Transverse colon (tissue), 4 donors: Measurements from ENCODE around the gene JPH3. TPM values are rescaled to one million over a fixed set of nuclear protein-coding genes. Genes with fewer than 3 reads are reported as not detected.
"Not testable (repeated sequence)": the region's sequence is repeated elsewhere in the genome, so short reads cannot be mapped to it uniquely, and the experiment has no call there.

Experiments
- DNase-seq: peaks from one replicate; pipeline ENCODE4 v3.0.0-alpha.2; 2019
- H3K27ac ChIP-seq, 4 donors: fragments of 200-600 bp; sonication (generic); 2 replicates each; pipeline ENCODE4 v1.5.1; 2016 to 2018; ENCODE audit warnings: inconsistent platforms in 4 of 4
- H3K27me3 ChIP-seq: fragments of 200-600 bp; sonication (generic); 2 replicates; pipeline ENCODE4 v1.5.1; 2017; ENCODE audit warnings: inconsistent platforms
- H3K36me3 ChIP-seq, 4 donors: fragments of 200-600 bp; sonication (generic); 2 replicates each; pipeline ENCODE4 v1.5.1; 2017 to 2019; ENCODE audit warnings: inconsistent platforms in 4 of 4
- H3K4me1 ChIP-seq, 4 donors: fragments of 200-600 bp; sonication (generic); 2 replicates each; pipeline ENCODE4 v1.5.1; 2017 to 2020; ENCODE audit warnings: inconsistent platforms in 4 of 4
- H3K4me3 ChIP-seq, 4 donors: fragments of 200-600 bp; sonication (generic); 1 replicate in 1 of 4; 2 replicates in 3 of 4; pipeline versions ENCODE4 v1.5.1 to v1.6.1; 2017 to 2019; ENCODE audit warnings: inconsistent platforms in 4 of 4
- H3K9me3 ChIP-seq, 2 donors: fragments of 200-600 bp; sonication (generic); 2 replicates each; pipeline ENCODE4 v1.5.1; 2017 to 2019; ENCODE audit warnings: inconsistent platforms in 2 of 2
- CTCF ChIP-seq, 5 experiments: fragments of 200-600 bp in 3 of 5; fragments of 450-650 bp in 2 of 5; sonication (generic) in 3 of 5; IDR thresholded peaks; 1 replicate in 2 of 5; 2 replicates in 3 of 5; pipeline ENCODE4 v1.5.1; 2016 to 2017; ENCODE audit warnings: antibody characterized with exemption in 5 of 5, inconsistent platforms in 3 of 5, mild to moderate bottlenecking in 2 of 5, moderate library complexity in 1 of 5
- EP300 ChIP-seq: sonication (generic); formaldehyde crosslinking; IDR thresholded peaks from one replicate; pipeline ENCODE4 v1.6.1; 2017; ENCODE audit warnings: antibody characterized with exemption, low read depth
- POLR2A ChIP-seq: fragments of 450-650 bp; IDR thresholded peaks from one replicate; pipeline ENCODE4 v1.6.1; 2016; ENCODE audit warnings: antibody characterized with exemption, mild to moderate bottlenecking, moderate library complexity
- POLR2AphosphoS5 ChIP-seq, 3 donors: sonication (generic); formaldehyde crosslinking; IDR thresholded peaks; one replicate each; pipeline ENCODE4 v1.6.1; 2016; ENCODE audit warnings: antibody characterized with exemption in 3 of 3
- WGBS, 2 donors: methylation state at CpG; one replicate each; pipeline ENCODE4 v1.1.5; 2018; ENCODE audit warnings: low coverage in 1 of 2; 5-methylcytosine and 5-hydroxymethylcytosine counted together
- in situ Hi-C, 4 donors: fragments of 200-750 bp; cut with MboI; loops; one replicate each; pipeline versions ENCODE4 v1.15.0 to v1.15.1; 2017; ENCODE audit warnings: low sequenced_read_pairs in 3 of 4, low pct_ligation_motif_present in 1 of 4, low pct_unique_long_range_greater_than_20kb in 1 of 4
- intact Hi-C: fragments of 100-400 bp; cut with DNase I; formaldehyde crosslinking; loops from one replicate; pipeline ENCODE4 v1.15.1; 2023; ENCODE audit warnings: low total_unique reads
- total RNA-seq, 4 donors: library from RNA; depleted of rRNA; stranded (reverse); fragments of >200 nt; gene quantifications; one replicate each; pipeline ENCODE4 v1.1.0, GENCODE V29; 2016

JPH3 gene
- total RNA-seq, 4 donors from 2014 or later = 0.32 to 5.2 (median 0.41) TPM; not detected in 1

GRCh38 chr16:87724490-87725291 lies 122.4 kb downstream of the JPH3 start:
- in situ Hi-C loops (no loop called here), intact Hi-C loops (no loop called here)
- no peaks in the 10 kb centered on the region for H3K9me3 ChIP-seq
- 73 to 84% methylated on average over 11 to 19 of the region's 19 CpGs for WGBS, 2 donors
- H3K4me3 ChIP-seq = no peak overlapping the region
- H3K4me1 ChIP-seq = no peaks in the 10 kb centered on the region
- TF ChIP-seq EP300 = no peak
- no peak for TF ChIP-seq CTCF (IDR thresholded peaks at IDR 0.05)
- no peak for TF ChIP-seq POLR2A
- TF ChIP-seq POLR2AphosphoS5 (IDR thresholded peaks at IDR 0.05) = no peak
- DNase-seq = peak; percentile 19
- H3K27ac ChIP-seq = no peak overlapping the region
- peaks cover 0 to 15% (median 7%) of the 10 kb centered on the region in 4 donors for H3K36me3 ChIP-seq
- no peaks in the 10 kb centered on the region for H3K27me3 ChIP-seq

GRCh38 chr16:87725596-87726235 lies 123.4 kb downstream of the JPH3 start:
- in situ Hi-C loops (no loop called here), intact Hi-C loops (no loop called here)
- Histone ChIP-seq H3K27ac (no peak overlapping the region), H3K36me3 (peaks cover 0 to 23% (median 11%) of the 10 kb centered on the region in 4 donors), H3K4me3 (no peak overlapping the region), H3K27me3 (no peaks in the 10 kb centered on the region), H3K4me1 (no peaks in the 10 kb centered on the region), H3K9me3 (no peaks in the 10 kb centered on the region)
- 90 to 95% methylated on average over 4 to 28 of the region's 28 CpGs for WGBS, 2 donors
- TF ChIP-seq POLR2AphosphoS5 (IDR thresholded peaks at IDR 0.05) = no peak
- TF ChIP-seq POLR2A = no peak
- TF ChIP-seq EP300 = no peak
- no peak for TF ChIP-seq CTCF (IDR thresholded peaks at IDR 0.05)
- no peak for DNase-seq

GRCh38 chr16:87726577-87726976 lies 124.3 kb downstream of the JPH3 start:
- intact Hi-C loops, DNase-seq, H3K27ac ChIP-seq, H3K27me3 ChIP-seq, in situ Hi-C loops, H3K4me1 ChIP-seq, H3K9me3 ChIP-seq, H3K4me3 ChIP-seq: not testable (repeated sequence)
- H3K36me3 ChIP-seq = peaks cover 0 to 23% (median 11%) of the 10 kb centered on the region in 4 donors
- 97% methylated on average over 23 of the region's 40 CpGs; no CpG with 5 or more reads in 1 of the 2 donors for WGBS, 2 donors

- no peak overlapping the region for H3K27ac ChIP-seq
- WGBS, 2 donors = 95 to 100% methylated on average over 3 to 16 of the region's 16 CpGs
- TF ChIP-seq CTCF (IDR thresholded peaks at IDR 0.05) (no peak), EP300 (no peak), POLR2AphosphoS5 (IDR thresholded peaks at IDR 0.05) (no peak), POLR2A (no peak)
- peaks cover 0 to 23% (median 11%) of the 10 kb centered on the region in 4 donors for H3K36me3 ChIP-seq
- H3K9me3 ChIP-seq = no peaks in the 10 kb centered on the region
- in situ Hi-C loops = no loop called here
- H3K4me1 ChIP-seq = no peaks in the 10 kb centered on the region
- no peaks in the 10 kb centered on the region for H3K27me3 ChIP-seq
- intact Hi-C loops = no loop called here
- H3K4me3 ChIP-seq = no peak overlapping the region
- DNase-seq = no peak
These were observed 125.0 kb downstream of the JPH3 start for GRCh38 chr16:87727346-87727745.
